ENCODE data around the gene PLEKHN1. TPM values are rescaled to one million over a fixed set of nuclear protein-coding genes. Genes with fewer than 3 reads are reported as not detected.

The PLEKHN1 gene
- total and polyA plus RNA-seq, 8 donors: 0.16 to 2.8 (median 0.47) TPM

- peak in 2 of 6 donors; percentile 36 to 82 for DNase-seq
- peaks cover 3 to 17% (median 4%) of the 10 kb centered on the region in 3 donors for H3K4me1 ChIP-seq
- WGBS, 2 donors: 94 to 96% methylated on average over 57 of the region's 57 CpGs
These were observed 3.6 kb upstream of the PLEKHN1 start for GRCh38 chr1:962381-963300.

GRCh38 chr1:963301-963651 is 3.0 kb upstream of the PLEKHN1 start:
- H3K4me1 ChIP-seq: peaks cover 0 to 12% (median 3%) of the 10 kb centered on the region in 3 donors
- no peak overlapping the region for H3K27ac ChIP-seq
- intact Hi-C loops (cut with DNase I): no loop called here
- H3K9me3 ChIP-seq: no peaks in the 10 kb centered on the region
- H3K36me3 ChIP-seq: no peaks in the 10 kb centered on the region
- ATAC-seq (no peak), DNase-seq (peak in 1 of 6 donors; percentile 25), FAIRE-seq (no peak)
- no peaks in the 10 kb centered on the region for H3K27me3 ChIP-seq
- 92 to 94% methylated on average over 16 of the region's 16 CpGs for WGBS, 2 donors
- no peak for TF ChIP-seq CTCF (IDR thresholded peaks at IDR 0.05)
- H3K4me3 ChIP-seq: no peak overlapping the region

More at GRCh38 chr1:962381-963300, 3.6 kb upstream of the PLEKHN1 start:
- Histone ChIP-seq H3K27ac (no peak overlapping the region), H3K9me3 (no peaks in the 10 kb centered on the region), H3K27me3 (no peaks in the 10 kb centered on the region), H3K4me3 (no peak overlapping the region), H3K36me3 (no peaks in the 10 kb centered on the region)
- FAIRE-seq (no peak), ATAC-seq (no peak)
- TF ChIP-seq CTCF (IDR thresholded peaks at IDR 0.05): no peak
- intact Hi-C loops (cut with DNase I): no loop called here

GRCh38 chr1:963746-964525 is 2.3 kb upstream of the PLEKHN1 start:
- FAIRE-seq (no peak), DNase-seq (peak in 2 of 6 donors; percentile 37 to 70), ATAC-seq (no peak)
- H3K27ac ChIP-seq: no peak overlapping the region
- no peaks in the 10 kb centered on the region for H3K9me3 ChIP-seq
- TF ChIP-seq CTCF (IDR thresholded peaks at IDR 0.05): no peak
- no peaks in the 10 kb centered on the region for H3K36me3 ChIP-seq
- 92 to 94% methylated on average over 41 to 47 of the region's 47 CpGs for WGBS, 2 donors
- no peaks in the 10 kb centered on the region for H3K27me3 ChIP-seq
- H3K4me3 ChIP-seq: no peak overlapping the region
- intact Hi-C loops (cut with DNase I): no loop called here
- H3K4me1 ChIP-seq: peaks cover 0 to 9% (median 3%) of the 10 kb centered on the region in 3 donors

GRCh38 chr1:964691-965525 is 1.4 kb upstream of the PLEKHN1 start:
- 93 to 96% methylated on average over 38 to 39 of the region's 51 CpGs for WGBS, 2 donors
- no peak for FAIRE-seq
- intact Hi-C loops (cut with DNase I): no loop called here

More at GRCh38 chr1:964691-965525, 1.4 kb upstream of the PLEKHN1 start:
- H3K4me3 ChIP-seq: no peak overlapping the region
- ATAC-seq: no peak
- no peak for TF ChIP-seq CTCF (IDR thresholded peaks at IDR 0.05)
- no peaks in the 10 kb centered on the region for H3K9me3 ChIP-seq
- peaks cover 0 to 9% (median 3%) of the 10 kb centered on the region in 3 donors for H3K4me1 ChIP-seq
- peak in 2 of 6 donors; percentile 33 to 62 for DNase-seq
- no peak overlapping the region for H3K27ac ChIP-seq
- H3K27me3 ChIP-seq: no peaks in the 10 kb centered on the region
- no peaks in the 10 kb centered on the region for H3K36me3 ChIP-seq
